Measurements from ENCODE around the gene CASK. TPM values are rescaled to one million over a fixed set of nuclear protein-coding genes. Genes with fewer than 3 reads are reported as not detected.

The CASK gene
- total and polyA plus RNA-seq, 9 of the 15 experiments (the other 6 are each of a cell fraction or from before 2014, with no cell fraction given) = 1.3 to 7.4 (median 5.2) TPM

- H3K4me1 ChIP-seq (replicated peaks in 1 of 2; ENCODE audit: control insufficient read depth in 2 of 2, insufficient read depth in 2 of 2, low read length in 2 of 2) = no peaks in the 10 kb centered on the region
- no peak for FAIRE-seq
- CTCF ChIA-PET (ENCODE audit: low intra/inter-chr PET ratio) = no interaction called here
- H3K9me1 ChIP-seq (ENCODE audit: control insufficient read depth, insufficient read depth, low read length) = no peaks in the 10 kb centered on the region
- H3K79me2 ChIP-seq (ENCODE audit: control insufficient read depth, insufficient read depth, low read length) = no peaks in the 10 kb centered on the region
- no peak overlapping the region for H3K4me3 ChIP-seq
- H3K27ac ChIP-seq (ENCODE audit: extremely low read depth, low read depth, low read length) = no peak overlapping the region
- no peak for TF ChIP-seq MED1 (CRISPR knock-in tag; IDR thresholded peaks at IDR 0.05; ENCODE audit: borderline replicate concordance)
- TF ChIP-seq TRIM28 (IDR thresholded peaks at IDR 0.05) = no peak
- TF ChIP-seq ELF2 (CRISPR knock-in tag; IDR thresholded peaks at IDR 0.05) = no peak
- TF ChIP-seq TBP (optimal IDR thresholded peaks at IDR 0.05; ENCODE audit: low read depth, low read length) = no peak
- 0 out of 2 replicates have a peak, but pooled peaks have one; percentile 1 for TF ChIP-seq ZNF512 (tag; IDR thresholded peaks at IDR 0.05)
- no peak for TF ChIP-seq ZNF184 (CRISPR knock-in tag; IDR thresholded peaks at IDR 0.05)
- H3K36me3 ChIP-seq (ENCODE audit: control insufficient read depth, insufficient read depth, low read length) = no peaks in the 10 kb centered on the region
- H4K20me1 ChIP-seq (replicated peaks; ENCODE audit: control insufficient read depth, insufficient read depth, low read length) = no peaks in the 10 kb centered on the region
- no peak for ATAC-seq
- H3K9ac ChIP-seq (ENCODE audit: insufficient read depth in 1 of 2, low read depth in 2 of 2, low read length in 2 of 2) = no peak overlapping the region
- DNase-seq (ENCODE audit: extremely low read depth in 1 of 4, low spot score in 3 of 4) = no peak
- in situ Hi-C loops (cut with MboI) = no loop called here
- no peak overlapping the region for H2AFZ ChIP-seq (ENCODE audit: low read depth, low read length)
- BruUV-seq (replicated peaks) = no TSS peak
- POLR2A ChIA-PET = no interaction called here
- peaks cover 0 to 6% of the 10 kb centered on the region in 2 experiments; a peak in 2 of 5 replicates for H3K27me3 ChIP-seq (ENCODE audit: control insufficient read depth in 2 of 2, insufficient read depth in 2 of 2, low read length in 2 of 2)
- WGBS (ENCODE audit: insufficient coverage, low coverage, missing lambda C conversion rate) = 4% methylated on average over 11 of the region's 12 CpGs
- H3K4me2 ChIP-seq (ENCODE audit: insufficient read depth, low read length) = no peak overlapping the region
- H3K9me3 ChIP-seq (replicated peaks; ENCODE audit: control insufficient read depth, insufficient read depth, low read depth, low read length) = no peaks in the 10 kb centered on the region
- intact Hi-C loops (cut with micrococcal nuclease) = no loop called here
Observed at GRCh38 chrX:41491267-41492004, 431.9 kb downstream of the CASK start.
